ENCODE measurements around the gene SCUBE1.

Gene SCUBE1

DNA sequence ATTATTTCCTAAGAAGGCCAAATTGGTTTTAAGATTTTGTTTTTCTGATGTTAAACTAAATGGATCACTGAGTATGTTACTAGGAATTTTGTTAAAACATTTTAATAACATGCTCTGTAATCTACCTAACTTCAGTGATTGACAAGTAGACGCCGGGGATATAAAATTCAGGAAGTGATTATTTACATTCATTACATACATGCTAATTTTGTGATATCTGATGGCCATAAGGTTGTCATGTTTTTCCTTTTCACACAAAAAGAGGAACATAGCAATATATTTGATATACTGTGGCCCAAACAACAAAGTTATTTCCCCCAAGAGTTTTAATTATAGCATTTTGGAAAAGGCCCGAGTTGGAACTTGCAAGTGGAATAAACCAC is 12.1 kb downstream of the SCUBE1 start:
- DNase-seq (ENCODE audit: extremely low spot score, insufficient read length, low read depth) = no peak

DNA sequence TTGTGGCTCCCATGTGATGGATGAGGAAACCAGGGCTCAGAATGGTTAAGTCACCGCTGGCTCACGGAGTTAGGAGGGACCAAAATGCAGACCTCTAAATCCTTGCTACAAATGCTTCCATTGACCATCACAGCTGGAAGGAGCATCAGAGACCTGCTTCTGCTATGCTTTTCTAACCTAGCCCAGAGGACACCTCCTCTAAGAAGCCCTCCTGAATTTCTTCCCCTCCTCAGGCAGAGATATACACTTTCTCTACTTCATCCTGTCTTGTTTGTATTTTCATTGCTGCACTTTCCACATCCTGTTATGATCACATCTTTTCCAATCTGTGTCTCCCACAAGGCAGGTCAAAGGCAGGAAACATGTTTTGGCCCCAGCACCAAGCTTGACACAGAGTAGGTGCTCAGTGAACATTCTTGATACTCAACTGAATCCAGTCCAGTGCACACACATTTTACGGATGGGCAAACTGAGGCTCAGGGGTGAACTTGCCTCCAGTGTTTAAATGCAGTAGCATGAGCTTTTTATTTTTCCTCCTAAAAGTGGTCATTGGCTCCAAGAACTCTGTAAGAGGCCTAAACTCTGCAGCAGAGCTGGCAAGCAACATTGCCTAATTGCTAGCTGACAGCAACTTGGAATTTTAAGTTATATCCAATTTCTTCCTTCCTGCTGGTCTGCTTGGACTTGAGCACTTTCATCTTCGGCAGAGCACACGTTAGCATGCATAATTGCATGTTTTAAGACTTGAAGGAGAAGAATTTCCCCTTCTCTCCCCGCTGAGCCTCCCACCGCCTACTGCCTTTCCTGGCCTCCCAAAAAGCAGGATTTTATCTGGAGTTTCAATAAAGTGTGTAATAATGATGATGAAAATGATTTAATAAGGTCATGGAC is 12.7 kb downstream of the SCUBE1 start:
- no peak for FAIRE-seq
- DNase-seq (ENCODE audit: extremely low spot score, insufficient read length, low read depth) = no peak

More for the DNA sequence above, 12.1 kb downstream of the SCUBE1 start:
- FAIRE-seq = no peak

DNA sequence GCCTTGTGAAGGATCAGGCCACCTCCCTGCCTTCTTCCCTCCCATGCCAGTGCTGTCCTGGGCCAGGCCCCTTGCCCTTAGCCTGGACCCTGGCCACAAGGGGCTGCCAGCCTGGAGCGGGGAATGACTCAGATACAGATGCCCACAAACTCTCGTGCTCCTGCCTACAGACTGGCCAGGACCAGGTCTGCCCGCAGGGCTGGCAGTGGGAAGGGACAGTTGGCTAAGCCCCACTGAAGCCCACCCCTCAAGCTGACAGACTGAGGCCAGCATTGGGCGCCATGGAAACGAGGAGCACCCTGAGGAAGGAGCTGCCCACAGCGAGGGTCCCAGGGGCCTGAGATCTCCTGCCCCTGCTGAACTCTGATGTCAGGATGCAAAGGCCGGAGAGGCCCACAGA is 14.1 kb downstream of the SCUBE1 start:
- no peak for DNase-seq (ENCODE audit: extremely low spot score, insufficient read length, low read depth)
- FAIRE-seq = no peak

DNA sequence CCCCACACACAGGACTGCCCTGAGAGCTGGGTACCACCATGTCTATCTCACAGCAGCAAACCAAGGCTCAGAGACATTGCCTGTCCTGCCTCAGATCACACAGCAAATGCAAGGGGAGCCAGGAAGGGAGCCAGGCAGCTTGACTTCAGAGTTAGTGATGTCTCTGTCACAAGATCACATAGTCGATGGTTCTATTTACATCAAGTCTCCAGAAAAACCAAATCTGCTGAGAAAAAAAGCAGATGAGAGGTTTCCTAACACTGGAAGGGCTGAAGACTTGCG is 16.1 kb downstream of the SCUBE1 start:
- no peak for DNase-seq (ENCODE audit: extremely low spot score, insufficient read length, low read depth)
- no peak for FAIRE-seq

DNA sequence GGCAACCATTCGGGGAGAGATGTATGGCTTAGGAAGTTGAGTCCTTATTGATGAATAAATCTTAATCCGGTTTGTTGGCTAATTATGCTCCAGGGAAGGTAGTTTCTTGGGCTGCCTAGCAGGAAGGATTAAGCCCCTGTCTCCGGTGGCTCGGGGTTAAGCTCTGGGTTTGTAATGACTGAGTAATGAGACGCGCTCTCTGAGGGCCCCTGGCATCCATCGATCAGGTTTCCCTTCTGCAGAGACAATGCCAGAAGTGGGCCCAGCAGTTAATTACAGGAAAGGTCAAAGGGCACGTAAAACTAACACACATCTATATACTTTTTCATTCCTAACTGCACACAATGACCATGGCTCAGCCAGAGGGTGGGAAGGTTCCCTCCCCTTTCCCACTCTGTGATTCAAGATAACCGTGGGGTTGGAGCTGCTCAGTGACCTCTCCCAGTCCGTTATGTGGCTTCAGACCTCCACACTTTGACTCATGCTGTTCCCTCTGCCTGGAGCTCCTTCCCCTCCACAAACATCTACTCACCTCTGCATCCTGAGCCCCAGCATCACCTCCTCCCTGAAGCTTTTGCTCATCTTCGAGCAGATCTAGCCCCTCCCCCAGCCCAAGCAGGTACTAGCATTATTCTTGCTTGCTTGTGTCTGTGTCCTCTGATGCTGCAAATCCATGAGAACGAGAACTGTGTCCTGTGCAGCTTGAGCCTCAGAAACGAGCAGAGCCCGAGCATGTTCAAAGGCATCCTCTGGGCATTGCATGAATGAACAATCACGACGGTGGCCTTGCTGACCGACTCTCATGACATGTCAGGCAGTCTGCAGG is 16.6 kb downstream of the SCUBE1 start:
- FAIRE-seq (no peak), DNase-seq (ENCODE audit: extremely low spot score, insufficient read length, low read depth) (no peak)

DNA sequence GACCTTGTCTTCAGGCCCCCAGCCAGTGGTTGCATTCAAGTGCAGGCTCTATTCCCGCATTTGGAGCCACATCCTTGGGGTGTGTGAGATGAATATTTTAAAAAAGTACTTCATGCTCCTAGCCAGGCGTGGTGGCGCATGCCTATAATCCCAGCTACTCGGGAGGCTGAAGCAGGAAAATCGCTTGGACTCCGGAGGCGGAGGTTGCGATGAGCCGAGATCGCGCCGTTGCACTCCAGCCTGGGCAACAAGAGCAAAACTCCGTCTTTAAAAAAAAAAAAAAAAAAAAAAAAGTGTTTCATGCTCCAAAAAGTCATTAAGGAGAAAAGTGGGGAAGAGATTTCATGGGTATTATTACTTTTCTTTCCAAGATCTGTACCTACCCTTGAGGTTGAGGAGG is 18.0 kb downstream of the SCUBE1 start:
- no peak for DNase-seq (ENCODE audit: extremely low spot score, insufficient read length, low read depth)

DNA sequence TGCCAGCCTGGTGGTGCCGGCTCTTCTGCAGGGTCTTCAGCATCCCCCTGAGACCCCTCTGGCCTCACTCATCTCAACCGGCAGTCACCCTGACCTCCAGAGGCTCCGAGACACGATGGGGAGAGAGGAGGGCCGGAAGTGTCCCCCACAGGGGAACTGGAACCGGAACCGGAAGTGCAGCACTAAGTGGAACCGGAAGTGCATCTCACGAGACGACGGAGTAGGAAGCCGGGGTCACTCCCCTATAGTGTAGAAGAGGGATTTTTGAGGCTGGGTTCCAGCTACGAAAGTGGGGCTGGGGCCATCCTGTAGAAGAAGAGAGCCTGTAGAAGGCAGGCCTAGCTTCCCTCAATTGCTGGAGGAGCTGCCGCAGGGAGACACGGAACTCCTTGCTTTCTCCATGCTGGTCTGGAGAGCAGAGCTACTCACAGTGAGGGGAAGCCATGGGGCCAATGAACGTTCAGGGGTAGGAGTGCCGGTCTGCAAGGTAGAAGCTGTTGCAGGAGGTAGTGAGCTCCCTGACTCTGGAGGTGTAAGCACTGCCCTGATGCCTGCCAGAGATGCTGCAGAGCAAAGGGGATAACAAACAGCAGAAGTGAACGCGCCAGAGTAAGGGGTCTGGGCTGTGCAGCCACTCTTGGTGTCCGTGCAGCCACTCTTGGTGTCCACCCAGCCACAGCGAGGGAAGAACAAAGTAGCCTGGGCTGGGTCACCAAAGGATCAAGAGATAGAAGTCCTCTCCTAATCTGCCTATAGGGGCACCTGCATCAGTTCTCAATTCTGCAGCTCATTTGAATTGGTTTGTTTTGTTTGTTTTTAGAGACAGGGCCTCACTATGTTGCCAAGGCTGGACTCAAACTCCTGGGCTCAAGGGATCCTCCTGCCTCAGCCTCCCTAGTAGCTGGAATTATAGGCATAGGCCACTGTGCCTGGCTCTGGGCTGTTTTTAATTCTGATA is 21.9 kb downstream of the SCUBE1 start:
- FAIRE-seq (no peak), DNase-seq (ENCODE audit: extremely low spot score, insufficient read length, low read depth) (no peak)

More for the DNA sequence above, 18.0 kb downstream of the SCUBE1 start:
- FAIRE-seq = no peak

DNA sequence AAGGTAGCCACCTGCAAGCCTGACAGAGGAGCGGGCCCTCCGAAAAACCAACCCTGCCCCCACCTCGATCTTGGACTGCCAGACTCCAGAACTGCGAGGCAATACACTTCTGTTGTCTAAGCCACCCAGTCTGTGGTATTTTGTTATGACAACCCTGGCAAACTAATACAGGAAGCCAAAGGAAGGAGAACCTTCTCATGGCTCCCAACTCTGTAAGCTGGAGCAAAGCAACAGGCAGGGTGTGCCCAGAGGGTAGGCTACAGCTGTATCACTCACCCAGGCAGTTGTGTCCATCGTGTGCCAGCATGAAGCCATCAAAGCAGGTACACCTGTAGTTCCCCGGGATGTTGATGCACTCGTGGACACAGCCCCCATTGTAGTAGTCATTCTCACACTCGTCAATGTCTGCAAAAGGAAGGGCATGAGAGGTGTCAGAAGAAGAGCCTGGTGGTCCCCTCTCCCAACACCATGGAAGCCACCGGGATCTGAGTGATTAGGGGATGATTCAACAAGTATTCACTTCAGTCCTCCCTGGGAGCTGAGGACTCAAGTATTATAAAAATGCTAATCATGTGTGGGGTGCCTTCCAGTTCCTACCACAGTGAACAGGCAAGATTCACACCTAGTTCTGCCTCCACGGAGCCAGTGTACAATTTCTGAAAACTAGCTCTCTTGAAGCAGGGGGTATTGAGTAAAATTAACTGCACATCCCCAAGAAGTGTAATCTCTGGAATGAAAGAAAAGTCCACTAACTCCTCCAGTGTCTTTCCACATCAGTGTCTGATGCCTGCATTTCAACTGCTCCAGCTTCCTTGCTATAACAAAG is 23.3 kb downstream of the SCUBE1 start:
- no peak for DNase-seq (ENCODE audit: extremely low spot score, insufficient read length, low read depth)
- FAIRE-seq = no peak

DNA sequence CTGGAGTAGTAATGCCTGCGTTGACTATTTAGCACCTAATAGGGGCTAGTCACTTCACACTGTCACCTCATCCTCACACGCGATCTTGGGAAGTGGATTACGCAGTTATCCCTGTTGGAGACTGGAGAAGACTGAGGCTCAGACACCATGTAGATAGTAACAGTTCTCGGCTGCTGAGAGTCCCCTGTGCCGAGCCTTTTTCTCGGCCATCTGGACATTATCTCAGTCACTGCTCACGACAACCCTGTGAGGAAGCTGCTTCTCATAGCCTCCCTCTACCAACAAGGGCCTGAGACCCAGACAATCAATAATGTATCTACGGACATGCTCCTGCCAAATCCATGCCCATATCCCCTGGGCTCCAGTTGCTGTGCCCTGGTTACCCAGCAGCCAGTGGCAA is 25.9 kb downstream of the SCUBE1 start:
- FAIRE-seq (no peak), DNase-seq (ENCODE audit: extremely low spot score, insufficient read length, low read depth) (no peak)

DNA sequence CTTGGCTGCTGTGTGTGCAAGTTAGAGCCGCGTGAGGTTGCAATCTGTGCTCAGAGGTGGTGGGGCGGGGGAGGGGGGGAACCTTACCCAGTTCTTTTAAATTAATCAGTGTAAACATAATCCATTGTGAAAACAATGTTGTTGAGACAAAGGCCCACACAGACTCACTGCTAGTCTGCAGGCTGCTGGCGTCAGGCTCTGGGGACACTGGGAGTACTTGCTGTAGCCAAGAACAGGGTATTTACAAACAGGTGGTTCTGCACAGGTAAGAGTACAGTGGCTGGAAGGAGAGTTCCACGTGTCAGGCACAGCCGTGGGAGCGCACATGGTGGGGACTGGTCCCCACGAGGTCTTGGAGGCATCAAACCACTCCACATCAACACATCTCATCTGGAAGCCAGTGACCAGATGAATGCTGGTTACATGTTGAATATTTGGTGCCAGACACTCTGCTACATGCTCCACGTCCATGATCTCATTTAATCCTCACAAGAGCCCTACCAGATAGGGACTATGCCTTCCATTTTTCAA is 27.4 kb downstream of the SCUBE1 start:
- FAIRE-seq (no peak), DNase-seq (ENCODE audit: extremely low spot score, insufficient read length, low read depth) (no peak)

DNA sequence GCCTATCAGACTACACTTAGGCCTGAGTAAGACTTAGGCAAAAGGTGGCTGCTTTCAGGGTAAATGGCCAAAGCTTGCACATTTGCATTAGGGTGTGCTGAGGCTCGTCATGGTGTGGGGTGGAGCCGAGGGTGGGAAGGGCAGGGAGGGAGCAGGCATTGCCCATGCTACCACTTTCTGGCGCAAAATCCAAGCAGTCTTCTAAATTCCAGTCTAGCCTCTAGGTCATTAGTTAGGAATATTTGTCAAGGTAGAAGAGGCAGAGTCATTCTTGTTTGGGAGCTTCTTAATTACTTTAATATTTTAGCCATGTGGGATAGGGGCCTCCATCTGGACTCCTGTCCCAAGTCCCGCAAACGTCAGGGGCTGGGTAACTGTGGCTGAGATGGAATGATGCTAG is 28.6 kb downstream of the SCUBE1 start:
- DNase-seq (ENCODE audit: extremely low spot score, insufficient read length, low read depth) = no peak
- FAIRE-seq = no peak

DNA sequence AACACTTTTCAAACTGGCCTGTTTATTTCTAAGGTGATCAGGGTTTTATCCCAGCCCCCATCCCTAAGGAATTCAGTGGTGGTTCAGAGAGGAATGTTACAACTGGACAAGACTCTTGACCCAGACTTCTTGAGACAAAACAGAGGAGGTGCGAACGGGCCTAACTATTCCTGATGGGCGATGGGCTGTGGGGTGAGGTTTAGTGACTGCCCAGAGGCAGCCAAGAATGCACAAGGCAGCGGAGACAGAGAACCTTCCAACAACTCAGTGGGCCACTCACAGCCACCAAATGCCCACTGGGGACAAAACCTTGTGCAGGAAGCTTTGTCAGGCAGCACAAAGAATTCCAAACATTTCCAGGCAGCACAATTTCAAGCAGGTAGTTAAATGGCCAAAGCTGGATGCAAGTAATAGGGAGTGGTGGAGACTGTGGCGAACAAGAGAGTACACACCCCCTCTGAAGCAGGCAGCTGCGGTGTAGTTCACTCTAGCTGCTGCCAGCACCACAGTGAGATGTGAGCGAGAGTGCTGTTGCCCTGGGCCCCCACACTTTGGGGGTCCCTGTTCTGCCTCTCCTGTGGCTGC is 29.2 kb downstream of the SCUBE1 start:
- no peak for DNase-seq (ENCODE audit: extremely low spot score, insufficient read length, low read depth)
- no peak for FAIRE-seq

DNA sequence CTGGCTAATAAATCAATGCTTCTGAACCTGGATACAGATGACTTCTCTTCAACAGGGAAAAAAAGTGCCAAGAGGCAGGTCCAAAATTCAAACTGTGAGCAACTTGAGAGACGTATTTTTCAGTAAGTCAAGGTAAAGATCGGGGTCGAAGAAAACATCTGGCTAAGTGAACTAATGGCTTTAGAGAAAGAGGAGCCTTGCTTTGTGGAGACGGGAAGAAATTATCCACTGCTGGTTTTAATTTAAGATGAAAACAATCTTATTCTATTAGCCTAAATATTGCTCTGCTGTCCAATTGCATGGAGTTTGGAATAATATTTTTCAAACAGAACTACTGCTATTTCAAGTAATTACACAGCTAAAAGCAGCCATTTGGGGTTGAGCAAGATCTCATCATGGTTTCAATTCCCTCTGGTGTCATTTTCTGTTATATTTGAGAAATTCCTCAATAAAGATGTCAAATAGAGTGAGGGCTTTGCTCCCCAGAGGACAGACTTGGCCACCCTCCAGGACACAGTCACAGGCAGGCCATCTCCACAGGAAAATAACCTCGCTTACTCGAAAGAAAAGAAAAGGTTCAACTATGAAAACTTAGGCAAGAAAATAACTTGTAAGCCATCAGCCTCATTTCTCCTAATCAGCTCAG is 29.8 kb downstream of the SCUBE1 start:
- no peak for DNase-seq (ENCODE audit: extremely low spot score, insufficient read length, low read depth)
- no peak for FAIRE-seq

DNA sequence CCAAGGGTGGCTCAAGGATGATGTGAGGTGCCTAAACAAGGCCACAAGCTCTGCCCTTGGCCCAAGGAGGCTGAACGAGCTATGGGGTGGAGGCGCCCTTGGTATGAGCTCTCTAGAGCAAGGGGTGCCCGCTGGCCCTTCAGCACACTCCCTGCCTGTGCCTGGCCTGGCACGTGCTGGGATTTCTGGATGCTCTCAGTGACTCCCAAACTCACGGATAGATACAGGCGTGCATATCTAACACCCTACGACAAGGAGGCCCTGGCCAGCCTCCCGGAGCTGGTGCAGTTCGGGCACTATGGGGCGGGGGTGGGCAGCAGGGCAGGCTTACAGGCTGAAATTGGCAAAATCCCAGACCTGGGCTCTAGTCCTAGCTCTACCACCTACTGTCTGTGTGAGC is 30.6 kb downstream of the SCUBE1 start:
- no peak for DNase-seq (ENCODE audit: extremely low spot score, insufficient read length, low read depth)
- no peak for FAIRE-seq

DNA sequence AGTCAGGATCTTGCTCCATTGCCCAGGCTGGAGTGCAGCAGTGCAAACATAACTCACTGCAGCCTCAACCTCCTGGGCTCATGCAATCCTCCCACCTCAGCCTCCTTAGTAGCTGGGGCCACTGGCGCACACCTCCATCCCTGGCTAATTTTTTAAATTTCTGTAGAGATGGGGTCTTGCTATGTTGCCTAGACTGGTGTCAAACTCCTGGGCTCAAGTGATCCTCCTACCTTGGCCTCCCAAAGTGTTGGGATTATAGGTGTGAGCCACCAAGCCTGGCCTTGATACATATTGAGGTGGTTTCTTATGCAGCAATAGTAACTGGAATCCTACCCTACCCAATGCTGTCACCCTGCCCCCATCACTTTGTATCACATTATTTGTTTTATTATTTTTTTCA is 32.4 kb downstream of the SCUBE1 start:
- DNase-seq (ENCODE audit: extremely low spot score, insufficient read length, low read depth) (no peak), FAIRE-seq (no peak)

DNA sequence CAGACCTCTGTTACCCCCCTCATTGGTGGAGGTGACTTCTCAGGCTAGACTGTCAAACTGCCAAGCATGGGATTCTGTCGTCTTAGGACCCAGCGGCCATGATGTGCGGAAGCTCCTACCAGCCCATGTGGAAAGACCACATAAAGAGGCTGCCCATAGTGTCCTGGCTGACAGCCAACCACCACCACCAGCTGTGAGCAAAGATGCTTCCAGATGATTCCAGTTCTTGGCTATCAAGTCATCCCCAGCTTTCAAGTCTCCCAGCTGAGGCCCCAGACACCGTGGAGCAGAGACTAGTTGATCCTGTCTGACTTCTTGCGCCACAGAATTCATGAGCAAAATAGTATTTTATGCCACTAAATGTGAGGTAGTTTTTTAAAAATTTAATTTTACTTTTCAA is 32.9 kb downstream of the SCUBE1 start:
- DNase-seq (ENCODE audit: extremely low spot score, insufficient read length, low read depth) = no peak
- FAIRE-seq = no peak

DNA sequence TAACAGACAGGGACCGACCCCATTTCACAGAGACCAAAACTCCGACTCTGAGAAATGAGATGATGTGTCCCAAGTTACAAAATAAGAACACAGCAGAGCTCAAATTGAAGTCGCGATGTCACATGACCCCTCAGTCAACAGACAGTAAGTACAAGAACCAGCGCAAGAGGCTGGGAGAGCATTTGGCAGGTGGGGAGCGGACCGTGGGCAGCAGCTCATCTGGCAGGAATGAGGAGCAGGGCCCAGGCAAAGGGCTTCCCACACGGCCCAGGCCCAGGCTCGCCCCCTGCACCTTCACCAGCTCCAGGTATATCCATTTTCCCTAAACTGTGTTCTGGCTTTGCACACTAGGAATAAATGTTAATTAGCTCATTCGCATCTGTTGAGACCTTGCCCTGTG is 34.3 kb downstream of the SCUBE1 start:
- DNase-seq (ENCODE audit: extremely low spot score, insufficient read length, low read depth) = no peak
- no peak for FAIRE-seq

DNA sequence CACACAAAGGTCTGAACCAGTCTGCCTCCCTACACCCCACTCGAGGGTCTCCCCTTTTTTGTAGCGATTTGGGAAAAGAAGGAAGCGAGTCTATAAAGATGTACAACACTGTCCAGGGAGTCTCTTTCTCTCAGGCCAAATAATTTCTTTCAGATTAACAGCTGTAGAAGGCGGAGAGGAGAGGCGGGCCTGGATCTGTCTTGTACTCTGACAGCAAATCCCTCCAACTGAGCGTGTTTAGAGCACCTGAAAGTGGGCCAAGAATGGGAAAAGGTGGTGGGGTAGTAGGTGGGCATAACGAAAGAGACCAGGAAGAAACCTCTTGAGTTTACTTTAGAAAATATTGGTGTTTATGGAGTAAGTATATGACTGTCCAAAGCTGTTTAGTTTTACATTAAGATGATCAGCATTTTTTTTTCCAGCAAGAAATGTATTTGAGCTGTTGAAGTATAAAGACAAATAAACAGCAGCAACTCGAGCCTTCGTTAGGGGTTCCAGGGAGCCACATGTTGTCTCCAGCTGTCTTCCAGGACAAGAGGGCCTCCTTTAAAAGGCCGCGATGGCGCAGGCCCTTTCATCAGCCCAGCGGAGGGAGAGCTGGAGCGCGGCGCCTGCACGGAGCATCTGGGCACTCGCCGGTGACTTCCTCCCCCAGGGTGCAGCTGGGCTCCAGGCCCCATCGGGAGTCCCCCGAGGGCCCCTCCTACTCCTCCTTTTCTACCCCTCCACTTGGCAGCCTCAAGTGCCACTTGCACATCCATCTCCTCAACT is 34.9 kb downstream of the SCUBE1 start:
- DNase-seq (ENCODE audit: extremely low spot score, insufficient read length, low read depth) (no peak), FAIRE-seq (no peak)
